ENCODE results near the gene PPP6C.

The PPP6C gene

GRCh38 chr9:125103770-125104460, 85.7 kb downstream of the PPP6C start:
- DNase-seq (ENCODE audit: low read depth, low spot score), result no peak
- no peak overlapping the region for H3K27ac ChIP-seq

- no peak for DNase-seq (ENCODE audit: low read depth, low spot score)
- H3K27ac ChIP-seq, result no peak overlapping the region
Measured at GRCh38 chr9:125103021-125103420, 86.6 kb downstream of the PPP6C start.

DNA sequence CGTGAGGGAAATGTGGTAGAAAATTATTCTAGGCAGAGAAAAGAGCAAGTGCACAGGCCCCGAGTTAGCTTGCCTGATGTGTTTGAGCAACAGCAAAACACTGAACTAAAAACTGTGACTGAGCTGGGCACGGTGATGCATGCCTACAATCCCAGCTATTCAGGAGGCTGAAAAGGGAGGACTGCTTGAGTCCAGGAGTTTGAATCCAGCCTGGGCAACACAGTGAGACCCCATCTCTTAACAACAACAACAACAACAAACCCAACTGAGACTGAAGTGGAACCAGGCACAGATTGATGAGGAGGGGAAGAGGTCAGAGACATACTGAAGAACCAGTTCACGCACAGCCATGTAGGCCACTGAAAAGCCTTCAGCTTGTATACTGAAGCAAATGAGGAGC, 88.8 kb downstream of the PPP6C start:
- DNase-seq (ENCODE audit: low read depth, low spot score), result no peak
- H3K27ac ChIP-seq, result no peak overlapping the region

- no peak for DNase-seq (ENCODE audit: low read depth, low spot score)
- H3K27ac ChIP-seq, result no peak overlapping the region
Measured at GRCh38 chr9:125099816-125100215, 89.8 kb downstream of the PPP6C start.
